Measurements from ENCODE around the gene AMBRA1. TPM values are rescaled to one million over a fixed set of nuclear protein-coding genes. Genes with fewer than 3 reads are reported as not detected.

AMBRA1 gene
- total RNA-seq, 2 donors from 2014 or later = 28.2 to 30.3 TPM

GRCh38 chr11:46408407-46408986 lies 185.3 kb downstream of the AMBRA1 start:
- ATAC-seq (replicated peaks) = no peak
- Mint-ChIP-seq H3K9me3 (no peaks in the 10 kb centered on the region), H3K27ac (no peak overlapping the region), H3K27me3 (no peaks in the 10 kb centered on the region), H3K4me3 (no peak overlapping the region), H3K4me1 (no peaks in the 10 kb centered on the region), H3K36me3 (ENCODE audit: low read depth) (peaks cover 68% of the 10 kb centered on the region)

- H3K9me3 Mint-ChIP-seq = no peaks in the 10 kb centered on the region
- no peaks in the 10 kb centered on the region for H3K4me1 Mint-ChIP-seq
- ATAC-seq (replicated peaks) = no peak
- H3K4me3 Mint-ChIP-seq = no peak overlapping the region
- H3K27ac Mint-ChIP-seq = no peak overlapping the region
- peaks cover 71% of the 10 kb centered on the region for H3K36me3 Mint-ChIP-seq (ENCODE audit: low read depth)
- H3K27me3 Mint-ChIP-seq = no peaks in the 10 kb centered on the region
Observed at GRCh38 chr11:46407635-46408034, 186.2 kb downstream of the AMBRA1 start.

- no peaks in the 10 kb centered on the region for H3K9me3 Mint-ChIP-seq
- H3K4me3 Mint-ChIP-seq = no peak overlapping the region
- H3K36me3 Mint-ChIP-seq (ENCODE audit: low read depth) = peaks cover 71% of the 10 kb centered on the region
- no peak overlapping the region for H3K27ac Mint-ChIP-seq
- H3K27me3 Mint-ChIP-seq = no peaks in the 10 kb centered on the region
- ATAC-seq (replicated peaks) = no peak
- H3K4me1 Mint-ChIP-seq = no peaks in the 10 kb centered on the region
Observed at GRCh38 chr11:46404476-46405017, 189.3 kb downstream of the AMBRA1 start.

GRCh38 chr11:46402957-46403902 lies 190.6 kb downstream of the AMBRA1 start:
- H3K4me1 Mint-ChIP-seq = no peaks in the 10 kb centered on the region
- H3K27ac Mint-ChIP-seq = no peak overlapping the region
- H3K9me3 Mint-ChIP-seq = no peaks in the 10 kb centered on the region
- H3K4me3 Mint-ChIP-seq = no peak overlapping the region
- no peaks in the 10 kb centered on the region for H3K27me3 Mint-ChIP-seq
- H3K36me3 Mint-ChIP-seq (ENCODE audit: low read depth) = peaks cover 65% of the 10 kb centered on the region
- ATAC-seq (replicated peaks) = no peak

GRCh38 chr11:46397526-46397925 lies 196.3 kb downstream of the AMBRA1 start:
- H3K4me1 Mint-ChIP-seq = peaks cover 7% of the 10 kb centered on the region
- peaks cover 7% of the 10 kb centered on the region for H3K27me3 Mint-ChIP-seq
- no peaks in the 10 kb centered on the region for H3K9me3 Mint-ChIP-seq
- no peak for ATAC-seq (replicated peaks)
- H3K27ac Mint-ChIP-seq = no peak overlapping the region
- H3K36me3 Mint-ChIP-seq (ENCODE audit: low read depth) = peaks cover 46% of the 10 kb centered on the region
- H3K4me3 Mint-ChIP-seq = no peak overlapping the region

- Mint-ChIP-seq H3K27ac (no peak overlapping the region), H3K4me1 (peaks cover 8% of the 10 kb centered on the region), H3K27me3 (peaks cover 21% of the 10 kb centered on the region), H3K9me3 (no peaks in the 10 kb centered on the region), H3K4me3 (no peak overlapping the region), H3K36me3 (ENCODE audit: low read depth) (peaks cover 24% of the 10 kb centered on the region)
- no peak for ATAC-seq (replicated peaks)
Observed at GRCh38 chr11:46393759-46394158, 200.1 kb downstream of the AMBRA1 start.

GRCh38 chr11:46393231-46393616 lies 200.6 kb downstream of the AMBRA1 start:
- Mint-ChIP-seq H3K27ac (no peak overlapping the region), H3K9me3 (no peaks in the 10 kb centered on the region), H3K36me3 (ENCODE audit: low read depth) (peaks cover 24% of the 10 kb centered on the region), H3K27me3 (peaks cover 26% of the 10 kb centered on the region), H3K4me1 (peaks cover 12% of the 10 kb centered on the region), H3K4me3 (peak overlapping the region; percentile 78)
- ATAC-seq (replicated peaks) = no peak

GRCh38 chr11:46392421-46393230 lies 201.2 kb downstream of the AMBRA1 start:
- Mint-ChIP-seq H3K27me3 (peaks cover 31% of the 10 kb centered on the region), H3K4me1 (peaks cover 15% of the 10 kb centered on the region), H3K27ac (peak overlapping the region; percentile 20), H3K36me3 (ENCODE audit: low read depth) (peaks cover 20% of the 10 kb centered on the region), H3K4me3 (peak overlapping the region; percentile 78), H3K9me3 (no peaks in the 10 kb centered on the region)
- ATAC-seq (replicated peaks) = peak; percentile 86

- H3K36me3 Mint-ChIP-seq (ENCODE audit: low read depth) = peaks cover 12% of the 10 kb centered on the region
- H3K4me3 Mint-ChIP-seq = peak within 1 kb of the TSS; percentile 78
- H3K27me3 Mint-ChIP-seq = peaks cover 37% of the 10 kb centered on the region
- peak; percentile 22 for ATAC-seq (replicated peaks)
- H3K4me1 Mint-ChIP-seq = peaks cover 21% of the 10 kb centered on the region
- no peaks in the 10 kb centered on the region for H3K9me3 Mint-ChIP-seq
- H3K27ac Mint-ChIP-seq = peak within 1 kb of the TSS; percentile 20
Observed at GRCh38 chr11:46391578-46392420, 202.0 kb downstream of the AMBRA1 start, which contains the start of gene CHRM4. Gene CHRM4 (minus strand): TSS chr11:46391776. CDS start chr11:46386557, 5,219 bp downstream.

GRCh38 chr11:46391186-46391577 lies 202.6 kb downstream of the AMBRA1 start:
- Mint-ChIP-seq H3K9me3 (no peaks in the 10 kb centered on the region), H3K36me3 (ENCODE audit: low read depth) (peaks cover 8% of the 10 kb centered on the region), H3K27ac (no peak overlapping the region), H3K27me3 (peaks cover 43% of the 10 kb centered on the region), H3K4me3 (peak overlapping the region; percentile 63), H3K4me1 (peaks cover 26% of the 10 kb centered on the region)
- ATAC-seq (replicated peaks) = no peak

- H3K27ac Mint-ChIP-seq = no peak overlapping the region
- peaks cover 26% of the 10 kb centered on the region for H3K4me1 Mint-ChIP-seq
- peak overlapping the region; percentile 63 for H3K4me3 Mint-ChIP-seq
- ATAC-seq (replicated peaks) = no peak
- peaks cover 8% of the 10 kb centered on the region for H3K36me3 Mint-ChIP-seq (ENCODE audit: low read depth)
- peaks cover 48% of the 10 kb centered on the region for H3K27me3 Mint-ChIP-seq
- no peaks in the 10 kb centered on the region for H3K9me3 Mint-ChIP-seq
Observed at GRCh38 chr11:46390331-46391171, 203.3 kb downstream of the AMBRA1 start.

- peaks cover 26% of the 10 kb centered on the region for H3K4me1 Mint-ChIP-seq
- peaks cover 8% of the 10 kb centered on the region for H3K36me3 Mint-ChIP-seq (ENCODE audit: low read depth)
- no peak overlapping the region for H3K27ac Mint-ChIP-seq
- peak overlapping the region; percentile 63 for H3K4me3 Mint-ChIP-seq
- peaks cover 55% of the 10 kb centered on the region for H3K27me3 Mint-ChIP-seq
- H3K9me3 Mint-ChIP-seq = no peaks in the 10 kb centered on the region
- peak; percentile 64 for ATAC-seq (replicated peaks)
Observed at GRCh38 chr11:46389450-46390330, 204.1 kb downstream of the AMBRA1 start.

Data from activated T-helper 17 cell treated with anti-CD3 and anti-CD28 coated beads, Interleukin-2, amount 50 U/mL, for 72 hours (primary cell).